ENCODE results near the gene PBXIP1. TPM values are rescaled to one million over a fixed set of nuclear protein-coding genes. Genes with fewer than 3 reads are reported as not detected.

The PBXIP1 gene
- total and polyA plus RNA-seq, 10 of the 15 experiments (the other 5 are each of a cell fraction or from before 2014, with no cell fraction given): 0.63 to 25.6 (median 15.4) TPM

DNA sequence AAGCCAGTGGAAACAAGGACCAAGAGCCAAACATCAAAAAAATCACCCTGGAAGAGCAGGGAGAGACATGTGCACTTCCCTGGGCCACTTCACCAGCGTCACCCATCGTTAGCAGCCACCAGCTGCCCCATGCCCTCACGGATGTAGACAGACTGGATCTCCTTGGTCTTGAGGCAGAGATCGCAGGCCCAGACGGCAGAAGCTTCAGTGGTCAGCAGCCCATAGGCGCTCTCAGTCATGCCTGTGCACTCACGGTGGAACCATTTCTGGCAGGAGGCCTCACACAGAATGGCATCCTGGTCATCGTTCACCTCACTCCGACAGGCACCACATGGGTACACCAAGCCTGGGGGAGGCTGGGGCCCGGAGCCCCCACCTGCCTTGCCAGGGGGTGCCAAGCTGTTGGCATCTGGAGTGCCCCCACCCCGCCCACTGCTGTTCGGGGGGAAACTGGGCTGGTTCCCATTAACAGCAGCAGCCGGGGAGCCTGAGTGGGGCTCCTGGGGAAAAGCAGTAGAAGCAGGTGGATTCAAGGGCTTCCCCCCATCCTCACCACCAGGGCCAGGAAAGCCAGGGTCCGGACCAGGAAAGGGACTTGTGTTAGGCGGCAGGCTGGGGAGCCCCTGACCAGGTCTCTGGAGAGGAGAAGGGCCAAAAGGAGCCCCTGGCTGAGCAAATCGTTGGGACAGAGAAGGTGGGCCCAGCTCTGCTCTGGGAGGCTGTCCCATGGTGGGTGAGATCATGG, 3.0 kb upstream of the PBXIP1 start:
- in situ Hi-C loops (cut with MboI): no loop called here
- H4K20me1 ChIP-seq (ENCODE audit: control insufficient read depth, insufficient read depth): no peaks in the 10 kb centered on the region
- WGBS (ENCODE audit: insufficient coverage, insufficient replicate concordance, low lambda C conversion rate, missing lambda C conversion rate): 95% methylated on average over 16 of the region's 16 CpGs
- intact Hi-C loops (cut with micrococcal nuclease; ENCODE audit: unreplicated experiment): no loop called here
- ChIA-PET POLR2A (interaction anchor here (1.2 to 12.3 kb wide), 2 partner anchors 14 to 23 kb away, joined by 4 to 140 read pairs; partner anchors contain the start of genes CKS1B, PMVK and SHC1), SMC1A (ENCODE audit: uncharacterized antibody, unreplicated experiment) (interaction anchor here (1.5 kb wide), 1 partner anchor 14 kb away, joined by 5 read pairs; no protein-coding TSS in a partner anchor), RAD21 (ENCODE audit: unreplicated experiment) (no interaction called here), CTCF (interaction anchor here (1.1 kb wide), 1 partner anchor 126 kb away, joined by 3 read pairs; no protein-coding TSS in a partner anchor)
- H3K27me3 ChIP-seq (replicated peaks in 1 of 2; ENCODE audit: control insufficient read depth in 2 of 2, insufficient read depth in 2 of 2, low read length in 1 of 2): no peaks in the 10 kb centered on the region
- TF ChIP-seq CTCF (IDR thresholded peaks at IDR 0.05 in 2 of 3, conservative IDR thresholded peaks at IDR 0.05 in 1 of 3; ENCODE audit: control insufficient read depth in 2 of 3, extremely low read depth in 1 of 3, insufficient read depth in 1 of 3, low read depth in 3 of 3, low read length in 3 of 3) (no peak), SREBF2 (IDR thresholded peaks at IDR 0.05; ENCODE audit: low read length) (no peak), TAF1 (IDR thresholded peaks at IDR 0.05; ENCODE audit: borderline replicate concordance, low read depth, low read length) (no peak), ZNF384 (IDR thresholded peaks at IDR 0.05; ENCODE audit: borderline replicate concordance, low read depth, low read length) (no peak)
- no peaks in the 10 kb centered on the region for H3K9me3 ChIP-seq (replicated peaks; ENCODE audit: control insufficient read depth, insufficient read depth, low read length)
- H3K4me3 ChIP-seq: no peak overlapping the region
- no TSS peak for BruUV-seq (replicated peaks)
- peaks cover 20% of the 10 kb centered on the region for H3K4me1 ChIP-seq (ENCODE audit: control insufficient read depth, insufficient read depth, low read length)
- DNase-seq (ENCODE audit: low read depth, low spot score) (no peak), FAIRE-seq (no peak), ATAC-seq (no peak)
- H3K36me3 ChIP-seq (ENCODE audit: control insufficient read depth in 2 of 2, insufficient read depth in 2 of 2, low read length in 1 of 2): peaks cover 5 to 6% of the 10 kb centered on the region in 2 experiments; a peak in 3 of 4 replicates
- no peak overlapping the region for H3K4me2 ChIP-seq (ENCODE audit: control insufficient read depth, insufficient read depth)
- H2AFZ ChIP-seq (ENCODE audit: control insufficient read depth, low read depth, low read length): no peak overlapping the region
- H3K9ac ChIP-seq (ENCODE audit: control insufficient read depth, insufficient read depth, low read length): no peak overlapping the region
- H3K79me2 ChIP-seq (ENCODE audit: control insufficient read depth, insufficient read depth, low read length): peaks cover 34% of the 10 kb centered on the region
- H3K27ac ChIP-seq (ENCODE audit: control insufficient read depth, insufficient read depth): no peak overlapping the region
